Measurements from ENCODE around the gene ANAPC4.

The ANAPC4 gene

GRCh38 chr4:25410820-25411529 lies 33.9 kb downstream of the ANAPC4 start:
- no peak for DNase-seq (ENCODE audit: low read depth)
- H3K4me3 ChIP-seq (ENCODE audit: control insufficient read depth, low read depth, low read length) = no peak overlapping the region
- TF ChIP-seq CTCF (IDR thresholded peaks at IDR 0.05; ENCODE audit: control insufficient read depth, insufficient read depth, low read depth, low read length, missing control alignments) = no peak

- H3K4me3 ChIP-seq (ENCODE audit: control insufficient read depth, low read depth, low read length) = no peak overlapping the region
- no peak for DNase-seq (ENCODE audit: low read depth)
- TF ChIP-seq CTCF (IDR thresholded peaks at IDR 0.05; ENCODE audit: control insufficient read depth, insufficient read depth, low read depth, low read length, missing control alignments) = no peak
Observed at GRCh38 chr4:25413261-25413660, 36.2 kb downstream of the ANAPC4 start.

- no peak overlapping the region for H3K4me3 ChIP-seq (ENCODE audit: control insufficient read depth, low read depth, low read length)
- DNase-seq (ENCODE audit: low read depth) = no peak
- no peak for TF ChIP-seq CTCF (IDR thresholded peaks at IDR 0.05; ENCODE audit: control insufficient read depth, insufficient read depth, low read depth, low read length, missing control alignments)
Observed at GRCh38 chr4:25417014-25417413, 40.0 kb downstream of the ANAPC4 start.

GRCh38 chr4:25420931-25421330 lies 43.9 kb downstream of the ANAPC4 start:
- no peak for DNase-seq (ENCODE audit: low read depth)
- no peak for TF ChIP-seq CTCF (IDR thresholded peaks at IDR 0.05; ENCODE audit: control insufficient read depth, insufficient read depth, low read depth, low read length, missing control alignments)
- H3K4me3 ChIP-seq (ENCODE audit: control insufficient read depth, low read depth, low read length) = no peak overlapping the region

- no peak overlapping the region for H3K4me3 ChIP-seq (ENCODE audit: control insufficient read depth, low read depth, low read length)
- TF ChIP-seq CTCF (IDR thresholded peaks at IDR 0.05; ENCODE audit: control insufficient read depth, insufficient read depth, low read depth, low read length, missing control alignments) = no peak
- DNase-seq (ENCODE audit: low read depth) = no peak
Observed at GRCh38 chr4:25421816-25422525, 44.9 kb downstream of the ANAPC4 start.

GRCh38 chr4:25423548-25423947 lies 46.5 kb downstream of the ANAPC4 start:
- TF ChIP-seq CTCF (IDR thresholded peaks at IDR 0.05; ENCODE audit: control insufficient read depth, insufficient read depth, low read depth, low read length, missing control alignments) = no peak
- H3K4me3 ChIP-seq (ENCODE audit: control insufficient read depth, low read depth, low read length) = no peak overlapping the region
- DNase-seq (ENCODE audit: low read depth) = no peak
